CD14-positive monocyte (primary cell): ENCODE data around the gene FBXO36. TPM values are rescaled to one million over a fixed set of nuclear protein-coding genes. Genes with fewer than 3 reads are reported as not detected.

Experiments used
- DNase-seq, 3 donors: peaks; one replicate each; pipeline ENCODE4 v3.0.0-alpha.2; 2011 to 2022
- H2AFZ ChIP-seq: 2 replicates; pipeline ENCODE4 v1.6.0; 2012; ENCODE audit warnings: mild to moderate bottlenecking, low read depth, low read length, inconsistent platforms; ENCODE audit not compliant: insufficient read depth, poor library complexity, severe bottlenecking
- H3K27ac ChIP-seq, 2 donors: 1 replicate in 1 of 2; 2 replicates in 1 of 2; pipeline ENCODE4 v1.5.1; 2012 to 2013; ENCODE audit warnings: low read length in 2 of 2, control low read depth in 1 of 2, inconsistent platforms in 1 of 2, low read depth in 1 of 2, mild to moderate bottlenecking in 1 of 2
- H3K27me3 ChIP-seq, 2 donors: one replicate each; pipeline versions ENCODE4 v1.6.0 to v1.6.1; 2011 to 2013; ENCODE audit warnings: low read length in 2 of 2; ENCODE audit not compliant: control insufficient read depth in 2 of 2, insufficient read depth in 2 of 2
- H3K36me3 ChIP-seq, 2 donors: replicated peaks in 1 of 2; 1 replicate in 1 of 2; 2 replicates in 1 of 2; pipeline versions ENCODE4 v1.5.1 to v1.6.1; 2012 to 2013; ENCODE audit warnings: low read length in 2 of 2, control low read depth in 1 of 2, inconsistent platforms in 1 of 2, mild to moderate bottlenecking in 1 of 2; ENCODE audit not compliant: insufficient read depth in 2 of 2, control insufficient read depth in 1 of 2
- H3K4me1 ChIP-seq, 2 donors: 1 replicate in 1 of 2; 2 replicates in 1 of 2; pipeline versions ENCODE4 v1.5.1 to v1.6.1; 2012 to 2013; ENCODE audit warnings: low read length in 2 of 2, control low read depth in 1 of 2, inconsistent platforms in 1 of 2, mild to moderate bottlenecking in 1 of 2, moderate library complexity in 1 of 2; ENCODE audit not compliant: insufficient read depth in 2 of 2, control insufficient read depth in 1 of 2
- H3K4me2 ChIP-seq: replicated peaks from 2 replicates; pipeline ENCODE3; 2012; ENCODE audit warnings: low read length, moderate library complexity, mild to moderate bottlenecking; ENCODE audit not compliant: poor library complexity, severe bottlenecking; ENCODE audit errors: extremely low read depth
- H3K4me3 ChIP-seq, 3 experiments: fragments of 200-600 bp in 1 of 3; sonication (generic) in 1 of 3; replicated peaks in 1 of 3; 1 replicate in 2 of 3; 2 replicates in 1 of 3; pipeline ENCODE4 v1.5.1; 2011 to 2013; ENCODE audit warnings: low read length in 3 of 3, mild to moderate bottlenecking in 3 of 3, control low read depth in 2 of 3, low read depth in 2 of 3, inconsistent platforms in 1 of 3, moderate library complexity in 1 of 3
- H3K79me2 ChIP-seq: 2 replicates; pipeline ENCODE4 v1.6.0; 2012; ENCODE audit warnings: mild to moderate bottlenecking, control low read depth, inconsistent platforms, low read length, moderate library complexity; ENCODE audit not compliant: insufficient read depth
- H3K9ac ChIP-seq: 2 replicates; pipeline ENCODE4 v1.6.0; 2017; ENCODE audit warnings: low read length, mild to moderate bottlenecking; ENCODE audit not compliant: insufficient read depth, poor library complexity, severe bottlenecking
- H3K9me3 ChIP-seq, 2 donors: replicated peaks in 1 of 2; 1 replicate in 1 of 2; 2 replicates in 1 of 2; pipeline versions ENCODE4 v1.5.1 to v1.6.1; 2012 to 2013; ENCODE audit warnings: low read length in 2 of 2, control low read depth in 1 of 2; ENCODE audit not compliant: control insufficient read depth in 1 of 2, insufficient read depth in 1 of 2
- H4K20me1 ChIP-seq: 2 replicates; pipeline ENCODE4 v1.6.0; 2012; ENCODE audit warnings: mild to moderate bottlenecking, low read length, control low read depth, moderate library complexity; ENCODE audit not compliant: insufficient read depth
- H3K27ac Mint-ChIP-seq, 7 donors: one replicate each; pipeline ENCODE4 v1.8.0; 2020; ENCODE audit warnings: mild to moderate bottlenecking in 7 of 7, mixed read lengths in 7 of 7, moderate library complexity in 6 of 7, inconsistent platforms in 2 of 7
- H3K27me3 Mint-ChIP-seq, 3 donors: one replicate each; pipeline ENCODE4 v1.8.0; 2021 to 2022; ENCODE audit warnings: low read depth in 3 of 3, mild to moderate bottlenecking in 3 of 3, mixed read lengths in 3 of 3, moderate library complexity in 3 of 3, inconsistent platforms in 1 of 3
- H3K36me3 Mint-ChIP-seq, 2 donors: one replicate each; pipeline ENCODE4 v1.8.0; 2020; ENCODE audit warnings: mixed read lengths in 2 of 2, inconsistent platforms in 1 of 2, mild to moderate bottlenecking in 1 of 2
- H3K4me1 Mint-ChIP-seq: one replicate; pipeline ENCODE4 v1.8.0; 2020; ENCODE audit warnings: mild to moderate bottlenecking, mixed read lengths
- H3K4me3 Mint-ChIP-seq, 2 donors: one replicate each; pipeline ENCODE4 v1.8.0; 2020; ENCODE audit warnings: mild to moderate bottlenecking in 2 of 2, mixed read lengths in 2 of 2, moderate library complexity in 1 of 2
- H3K9me3 Mint-ChIP-seq, 7 donors: one replicate each; pipeline ENCODE4 v1.8.0; 2020 to 2022; ENCODE audit warnings: mixed read lengths in 7 of 7, mild to moderate bottlenecking in 6 of 7, moderate library complexity in 6 of 7, inconsistent platforms in 2 of 7
- CTCF ChIP-seq: fragments of 200-600 bp; IDR thresholded peaks from one replicate; pipeline ENCODE4 v1.8.0; 2022; ENCODE audit warnings: antibody characterized with exemption, mild to moderate bottlenecking
- WGBS: methylation state at CpG from one replicate; pipeline ENCODE4 v1.1.5; 2013; ENCODE audit warnings: missing lambda C conversion rate; ENCODE audit not compliant: insufficient coverage; 5-methylcytosine and 5-hydroxymethylcytosine counted together
- intact Hi-C, 2 donors: fragments of 100-400 bp; cut with micrococcal nuclease; formaldehyde crosslinking; loops; one replicate each; pipeline versions ENCODE4 v1.15.0 to v1.15.1; 2023
- polyA plus RNA-seq, 3 donors: library from polyadenylated mRNA; depleted of rRNA in 1 of 3; unstranded in 2 of 3; stranded (reverse) in 1 of 3; fragments of 300-500 nt in 2 of 3; fragments of >200 nt in 1 of 3; fragmentation: Illumina TruSeq in 2 of 3; gene quantifications; 1 replicate in 2 of 3; 2 replicates in 1 of 3; pipeline ENCODE4 v1.2.3, GENCODE V29; 2012 to 2021

FBXO36 gene
- polyA plus RNA-seq, 3 donors: 0.52 to 0.90 (median 0.72) TPM

GRCh38 chr2:229875549-229875948 lies 46.8 kb upstream of the FBXO36 start:
- no peak overlapping the region for H3K4me2 ChIP-seq
- WGBS: no CpG with 5 or more reads among the region's 2 CpGs
- H3K9ac ChIP-seq: no peak overlapping the region
- no peak overlapping the region for H3K4me3 ChIP-seq
- intact Hi-C loops: no loop called here
- Mint-ChIP-seq H3K36me3 (peaks cover 52 to 80% of the 10 kb centered on the region in 2 donors), H3K4me3 (no peak overlapping the region), H3K27me3 (no peaks in the 10 kb centered on the region), H3K4me1 (peaks cover 2% of the 10 kb centered on the region), H3K27ac (no peak overlapping the region), H3K9me3 (no peaks in the 10 kb centered on the region)
- H3K79me2 ChIP-seq: peaks cover 95% of the 10 kb centered on the region
- no peaks in the 10 kb centered on the region for H3K27me3 ChIP-seq
- H4K20me1 ChIP-seq: peaks cover 98% of the 10 kb centered on the region
- peaks cover 46 to 99% of the 10 kb centered on the region in 2 donors for H3K36me3 ChIP-seq
- H3K9me3 ChIP-seq: no peaks in the 10 kb centered on the region
- TF ChIP-seq CTCF: no peak
- no peak for DNase-seq
- H2AFZ ChIP-seq: no peak overlapping the region
- H3K4me1 ChIP-seq: no peaks in the 10 kb centered on the region
- H3K27ac ChIP-seq: no peak overlapping the region

- H4K20me1 ChIP-seq: peaks cover 98% of the 10 kb centered on the region
- no peaks in the 10 kb centered on the region for H3K9me3 ChIP-seq
- Mint-ChIP-seq H3K4me3 (no peak overlapping the region), H3K36me3 (peaks cover 41 to 64% of the 10 kb centered on the region in 2 donors), H3K4me1 (no peaks in the 10 kb centered on the region), H3K9me3 (no peaks in the 10 kb centered on the region), H3K27me3 (no peaks in the 10 kb centered on the region), H3K27ac (peak overlapping the region in 1 of 7 donors; percentile 17)
- intact Hi-C loops: no loop called here
- no peak overlapping the region for H2AFZ ChIP-seq
- no peak for DNase-seq
- H3K79me2 ChIP-seq: peaks cover 95% of the 10 kb centered on the region
- no peaks in the 10 kb centered on the region for H3K27me3 ChIP-seq
- H3K36me3 ChIP-seq: peaks cover 35 to 70% of the 10 kb centered on the region in 2 donors
- WGBS: 100% methylated on average over 1 of the region's 6 CpGs
- H3K27ac ChIP-seq: no peak overlapping the region
- no peak overlapping the region for H3K9ac ChIP-seq
- H3K4me2 ChIP-seq: no peak overlapping the region
- no peaks in the 10 kb centered on the region for H3K4me1 ChIP-seq
- H3K4me3 ChIP-seq: no peak overlapping the region
- no peak for TF ChIP-seq CTCF
These were observed 42.9 kb upstream of the FBXO36 start for GRCh38 chr2:229879191-229879950.
